Left forelimb (tissue), 1 donor: ENCODE results near the gene CACNA1F.

ENCODE experiments used
- DNase-seq: peaks from one replicate; pipeline ENCODE4 v3.0.0-alpha.2; 2018; ENCODE audit warnings: low spot score

CACNA1F gene

DNA sequence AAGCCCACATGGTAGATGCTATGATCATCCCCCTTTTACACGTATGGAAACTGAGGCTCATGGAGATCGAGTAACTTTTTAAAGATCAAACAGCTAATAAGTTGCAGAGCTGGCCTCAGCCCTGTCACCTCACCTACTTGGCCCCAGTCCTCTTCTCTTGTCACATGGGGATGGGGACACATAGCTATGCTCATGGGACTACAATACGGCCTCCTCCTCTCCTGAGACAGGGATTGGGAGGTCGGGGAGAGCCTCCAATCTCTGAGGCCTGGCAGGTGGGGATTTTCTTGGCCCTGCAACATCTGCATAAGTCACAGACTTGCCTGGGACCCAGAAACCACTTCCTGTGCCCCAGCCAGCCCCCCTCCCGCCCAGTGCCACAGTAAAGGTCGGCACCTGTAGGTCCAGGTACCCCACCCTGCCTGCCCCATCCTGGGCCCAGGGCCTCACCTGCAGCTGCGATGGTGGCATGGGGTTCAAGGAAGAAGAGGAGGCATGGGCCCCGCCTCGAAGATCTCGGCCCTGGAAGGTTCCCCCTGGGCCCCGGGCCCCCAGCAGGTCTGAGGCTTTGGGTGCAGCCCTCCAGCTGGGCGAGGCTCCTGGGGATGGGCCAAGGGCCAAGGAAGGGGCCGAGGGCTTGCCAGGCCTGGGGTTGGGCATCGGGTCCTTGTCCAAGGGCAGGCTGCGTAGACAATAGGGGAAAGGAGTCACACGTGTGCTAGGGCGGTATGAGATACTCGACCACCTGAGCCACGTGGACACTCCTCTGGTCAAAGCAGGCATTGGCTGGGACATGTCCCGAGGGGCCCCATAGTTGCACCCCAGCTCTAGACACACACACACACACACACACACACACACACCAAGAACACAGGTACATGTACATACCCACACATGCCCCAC lies 25.0 kb upstream of the CACNA1F start:
- DNase-seq, result no peak

- no peak for DNase-seq
Observed at GRCh38 chrX:49257074-49257790, 24.1 kb upstream of the CACNA1F start.

DNA sequence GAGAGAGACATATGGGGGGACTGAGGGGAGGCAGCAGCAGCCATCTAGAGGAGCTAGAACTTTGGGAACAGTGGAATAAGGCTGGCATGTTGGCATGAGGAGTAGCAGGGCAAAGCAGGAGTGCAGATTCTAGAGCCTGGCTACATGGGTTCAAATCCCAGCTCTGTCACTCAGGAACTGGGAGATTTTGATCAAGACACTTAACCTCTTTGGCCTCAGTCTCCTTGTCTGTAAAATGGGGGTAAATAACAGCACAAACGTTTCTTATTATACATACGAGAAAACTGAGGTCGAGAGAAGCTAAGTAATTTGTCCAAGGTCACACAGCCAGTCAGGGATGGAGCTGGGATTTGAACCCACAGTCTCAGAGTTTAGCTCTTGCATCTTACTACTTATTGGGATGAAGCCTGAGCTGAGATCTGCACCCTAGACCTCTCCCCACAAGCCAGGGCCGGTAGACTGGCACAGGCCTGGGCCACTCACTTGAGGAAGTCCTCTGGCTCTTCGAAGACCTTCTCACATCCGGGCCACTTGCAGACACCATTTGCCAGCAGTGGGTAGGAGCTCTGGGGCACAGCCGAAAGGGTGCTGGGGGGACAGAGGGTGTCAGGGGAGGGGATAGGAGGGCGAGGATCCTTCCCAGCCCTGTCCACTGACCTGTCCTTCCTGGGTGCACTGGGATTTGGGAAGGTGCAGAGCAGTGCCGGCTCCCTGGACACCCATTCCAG lies 23.3 kb upstream of the CACNA1F start:
- DNase-seq, result no peak

DNA sequence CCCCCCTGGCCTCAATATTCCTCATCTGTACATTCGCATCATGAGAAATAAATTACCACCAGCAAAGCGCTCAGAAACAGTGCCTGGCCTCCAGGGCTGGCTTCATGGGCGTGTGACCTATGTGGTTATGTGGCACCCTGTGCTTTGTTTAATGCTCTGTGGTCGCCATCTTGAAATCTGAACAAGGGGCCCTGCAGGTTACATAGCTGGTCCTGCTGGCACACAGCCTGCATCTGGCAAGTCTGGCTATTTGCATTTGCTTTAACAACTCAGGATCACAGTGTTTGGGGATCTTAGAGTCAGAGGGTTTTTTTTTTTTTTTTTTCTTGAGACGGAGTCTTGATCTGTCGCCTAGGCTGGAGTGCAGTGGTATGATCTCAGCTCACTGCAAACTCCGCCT lies 21.5 kb upstream of the CACNA1F start:
- no peak for DNase-seq

- DNase-seq, result no peak
Observed at GRCh38 chrX:49251325-49251724, 18.2 kb upstream of the CACNA1F start.

- no peak for DNase-seq
Observed at GRCh38 chrX:49250578-49250977, 17.4 kb upstream of the CACNA1F start.

DNA sequence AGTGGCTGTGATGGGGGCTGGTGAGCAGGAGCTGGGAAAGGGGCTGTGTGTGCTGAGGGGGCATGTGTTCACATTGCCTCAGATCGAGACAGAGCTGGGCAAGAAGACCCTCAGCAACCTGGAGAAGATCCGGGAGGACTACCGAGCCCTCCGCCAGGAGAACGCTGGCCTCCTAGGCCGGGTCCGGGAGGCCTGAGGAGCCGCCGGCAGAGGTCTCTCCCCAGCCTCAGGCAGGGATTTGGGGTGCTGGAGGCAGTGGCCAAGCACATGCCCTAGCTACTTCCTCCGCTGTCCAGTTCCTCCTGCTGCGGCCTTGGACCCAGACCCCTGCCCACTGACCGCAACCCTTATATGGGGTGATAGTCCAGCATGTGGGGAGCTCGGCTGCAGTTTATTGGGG lies 16.9 kb upstream of the CACNA1F start:
- DNase-seq, result no peak

DNA sequence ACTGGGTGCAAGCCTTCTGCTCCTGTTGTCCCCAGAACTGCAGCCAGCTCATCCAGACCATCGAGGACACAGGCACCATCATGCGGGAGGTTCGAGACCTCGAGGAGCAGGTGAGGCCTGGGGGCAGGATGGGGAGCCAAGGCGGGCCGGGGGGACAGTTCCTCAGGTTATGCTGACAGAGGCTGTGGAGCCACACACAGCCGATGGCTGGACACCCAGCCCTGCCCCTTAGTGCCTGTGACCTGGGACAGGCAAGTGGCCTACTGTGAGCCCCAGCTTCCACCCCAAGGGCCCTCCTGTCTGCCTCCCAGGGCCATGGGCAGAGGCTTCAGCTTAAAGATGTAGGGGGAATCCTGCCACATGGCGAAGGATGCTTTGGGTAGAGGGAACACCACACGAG lies 16.5 kb upstream of the CACNA1F start:
- no peak for DNase-seq

- no peak for DNase-seq
Observed at GRCh38 chrX:49249071-49249470, 15.9 kb upstream of the CACNA1F start.

GRCh38 chrX:49247916-49248811 lies 15.0 kb upstream of the CACNA1F start:
- DNase-seq, result no peak

- DNase-seq, result no peak
Observed at GRCh38 chrX:49247346-49247745, 14.2 kb upstream of the CACNA1F start.

DNA sequence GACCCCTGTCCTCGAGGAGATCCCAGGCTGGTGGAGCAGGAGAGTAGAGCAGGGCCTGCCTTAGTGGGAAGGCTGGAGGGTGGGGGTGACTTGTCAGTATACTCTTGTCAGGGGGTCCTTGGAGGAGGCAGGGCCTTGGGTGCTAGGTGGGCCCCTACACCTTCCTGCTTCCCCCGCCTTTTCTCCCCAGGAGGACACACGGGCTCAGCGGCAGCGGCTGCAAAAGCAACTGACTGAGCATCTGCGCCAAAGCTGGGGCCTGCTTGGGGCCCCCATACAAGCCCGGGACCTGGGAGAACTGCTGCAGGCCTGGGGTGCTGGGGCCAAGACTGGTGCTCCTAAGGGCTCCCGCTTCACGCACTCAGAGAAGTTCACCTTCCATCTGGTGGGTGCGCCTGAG lies 13.4 kb upstream of the CACNA1F start:
- DNase-seq, result no peak

- no peak for DNase-seq
Observed at GRCh38 chrX:49244207-49244606, 11.1 kb upstream of the CACNA1F start.

GRCh38 chrX:49243166-49243565 lies 10.0 kb upstream of the CACNA1F start:
- DNase-seq, result no peak

DNA sequence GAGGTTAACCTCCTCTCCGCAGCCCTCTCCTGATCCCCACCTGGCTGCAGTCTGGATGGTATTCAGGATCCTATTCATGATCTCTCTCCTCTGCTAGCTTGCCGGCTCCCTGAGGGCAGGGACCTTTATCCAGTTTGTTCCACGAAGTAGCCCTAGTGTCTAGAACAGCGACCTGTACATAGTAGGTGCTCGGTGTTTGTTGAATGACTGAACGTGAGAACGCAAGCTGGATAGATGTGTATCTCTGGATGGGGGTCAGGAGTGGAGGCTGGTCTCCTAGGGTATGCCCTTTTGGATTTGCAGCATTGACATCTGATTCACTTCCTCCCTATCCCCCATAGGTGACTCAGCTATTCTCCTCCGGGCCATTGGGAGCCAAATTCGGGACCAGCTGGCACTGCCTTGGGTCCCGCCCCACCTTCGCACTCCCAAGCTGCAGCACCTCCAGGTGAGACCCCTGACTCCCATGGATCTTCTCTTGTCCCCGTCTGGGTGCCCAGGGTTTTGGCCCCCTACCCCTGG lies 9.5 kb upstream of the CACNA1F start:
- DNase-seq, result no peak

- no peak for DNase-seq
Observed at GRCh38 chrX:49238735-49239134, 5.6 kb upstream of the CACNA1F start.

DNA sequence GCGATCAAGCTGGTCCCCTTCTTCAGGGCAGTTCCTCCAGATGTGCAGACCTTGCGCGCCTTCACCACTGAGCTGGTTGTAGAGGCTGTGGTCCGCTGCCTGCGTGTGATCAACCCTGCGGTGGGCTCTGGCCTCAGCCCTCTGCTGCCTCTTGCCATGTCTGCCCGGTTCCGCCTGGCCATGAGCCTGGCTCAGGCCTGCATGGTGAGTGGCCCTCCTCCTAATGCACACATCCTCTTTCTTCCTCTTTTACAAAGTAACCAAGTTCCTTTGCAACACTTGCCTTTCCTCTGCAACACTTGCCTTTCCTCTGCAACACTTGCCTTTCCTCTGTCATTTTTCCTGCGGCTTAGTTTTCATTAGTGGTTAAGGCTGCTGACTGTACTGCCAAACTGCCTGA lies 3.9 kb upstream of the CACNA1F start:
- no peak for DNase-seq

DNA sequence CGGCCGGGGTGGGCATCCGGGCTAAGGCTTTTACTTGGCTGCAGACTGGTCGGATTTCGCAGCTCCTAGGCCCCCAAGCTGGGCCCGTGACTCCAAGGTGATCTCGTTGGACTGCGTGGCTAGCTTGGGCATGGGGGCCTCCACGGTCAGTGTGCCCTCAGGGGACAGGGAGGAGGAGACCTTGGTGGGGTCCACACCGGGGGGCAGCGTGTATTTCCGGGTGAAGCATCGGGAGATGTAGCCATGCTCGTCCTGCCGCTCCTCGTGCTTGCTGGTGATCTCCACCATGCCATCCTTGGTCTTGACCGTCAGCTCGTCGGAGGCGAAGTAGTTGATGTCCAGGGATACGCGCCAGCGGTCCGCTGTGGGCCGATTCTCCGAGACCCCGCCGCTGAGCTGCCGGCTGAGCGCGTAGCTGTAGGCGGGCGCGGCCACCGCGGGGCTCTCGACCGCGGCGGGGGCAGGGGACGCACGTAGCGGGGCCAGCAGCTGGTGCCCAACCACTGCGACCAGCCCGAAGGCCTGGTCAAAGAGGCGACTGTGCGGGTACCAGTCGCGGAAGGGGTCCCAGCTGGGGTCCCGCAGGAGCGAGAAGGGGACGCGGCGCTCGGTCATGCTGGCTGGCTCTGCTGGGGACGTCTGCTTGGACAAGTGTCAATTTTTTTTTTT lies 881 bp upstream of the CACNA1F start:
- no peak for DNase-seq

GRCh38 chrX:49232525-49232924 lies 615 bp downstream of the CACNA1F start:
- no peak for DNase-seq

DNA sequence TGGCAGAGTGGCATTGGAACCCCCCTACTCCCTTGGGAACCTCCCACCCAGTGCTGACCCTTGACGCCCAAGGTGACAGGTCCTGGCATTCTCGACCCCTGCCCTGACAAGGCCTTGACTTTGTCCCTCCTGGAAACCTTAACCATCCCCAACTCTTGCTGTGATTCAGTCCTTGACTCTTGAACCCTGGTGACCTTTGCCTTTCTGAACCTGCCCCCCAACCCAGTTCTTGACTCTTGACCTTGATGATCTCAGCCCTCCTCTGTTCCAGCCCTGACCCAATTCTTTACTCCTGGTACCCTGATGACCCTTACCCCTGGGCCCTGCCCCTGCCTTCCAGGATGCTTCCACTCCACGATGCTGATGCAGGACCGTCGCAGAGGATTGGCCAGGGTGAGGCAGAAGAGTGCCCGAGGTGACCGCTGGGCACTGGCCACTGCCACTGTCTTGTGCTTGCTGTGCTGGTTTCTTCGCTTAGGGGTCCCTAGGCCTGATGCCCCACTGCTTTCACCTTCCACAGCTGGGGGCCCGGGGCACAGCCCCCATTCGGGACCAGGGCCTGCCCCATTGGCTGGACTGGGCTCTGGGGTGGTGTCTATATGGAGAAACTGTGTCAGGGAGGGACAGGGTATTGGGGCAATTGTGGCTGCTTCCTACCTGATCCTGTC lies 1.7 kb downstream of the CACNA1F start:
- DNase-seq, result no peak
